ENCODE results near the gene EPHB3. TPM values are rescaled to one million over a fixed set of nuclear protein-coding genes. Genes with fewer than 3 reads are reported as not detected.

The EPHB3 gene
- total and polyA plus RNA-seq, 7 donors: 0.08 to 1.6 (median 0.63) TPM

GRCh38 chr3:184608209-184608608 lies 46.6 kb downstream of the EPHB3 start:
- intact Hi-C loops (cut with DNase I): no loop called here
- Histone ChIP-seq H3K27me3 (ENCODE audit: insufficient read depth in 3 of 3, low read length in 2 of 3) (peaks cover 0 to 28% (median 19%) of the 10 kb centered on the region in 3 donors), H3K27ac (no peak overlapping the region), H3K36me3 (ENCODE audit: insufficient read depth in 1 of 2, low read depth in 1 of 2) (no peaks in the 10 kb centered on the region), H3K4me1 (peaks cover 16% of the 10 kb centered on the region), H3K9me3 (no peaks in the 10 kb centered on the region), H3K4me3 (no peak overlapping the region)
- TF ChIP-seq CTCF (IDR thresholded peaks at IDR 0.05): no peak
- no peak for ATAC-seq
- peak in 1 of 2 donors; percentile 12 for DNase-seq

- no peak overlapping the region for H3K4me3 ChIP-seq
- intact Hi-C loops (cut with DNase I): no loop called here
- no peak overlapping the region for H3K27ac ChIP-seq
- ATAC-seq (no peak), DNase-seq (no peak)
- H3K4me1 ChIP-seq: peaks cover 2% of the 10 kb centered on the region
- 78 to 81% (median 80%) methylated on average over 9 of the region's 9 CpGs for WGBS, 3 donors
- H3K9me3 ChIP-seq: no peaks in the 10 kb centered on the region
- H3K36me3 ChIP-seq (ENCODE audit: insufficient read depth in 1 of 2, low read depth in 1 of 2): no peaks in the 10 kb centered on the region
- no peak for TF ChIP-seq CTCF (IDR thresholded peaks at IDR 0.05)
- peaks cover 0 to 14% (median 13%) of the 10 kb centered on the region in 3 donors for H3K27me3 ChIP-seq (ENCODE audit: insufficient read depth in 3 of 3, low read length in 2 of 3)
Observed at GRCh38 chr3:184609476-184610244, 48.1 kb downstream of the EPHB3 start.

GRCh38 chr3:184610245-184610871 lies 48.8 kb downstream of the EPHB3 start:
- Histone ChIP-seq H3K9me3 (no peaks in the 10 kb centered on the region), H3K4me3 (no peak overlapping the region), H3K27me3 (ENCODE audit: insufficient read depth in 3 of 3, low read length in 2 of 3) (peaks cover 0 to 8% (median 8%) of the 10 kb centered on the region in 3 donors), H3K27ac (no peak overlapping the region), H3K4me1 (no peaks in the 10 kb centered on the region), H3K36me3 (ENCODE audit: insufficient read depth in 1 of 2, low read depth in 1 of 2) (no peaks in the 10 kb centered on the region)
- intact Hi-C loops (cut with DNase I): no loop called here
- WGBS, 3 donors: 82 to 90% (median 84%) methylated on average over 6 of the region's 6 CpGs
- DNase-seq (peak in 1 of 2 donors; percentile 26), ATAC-seq (no peak)
- TF ChIP-seq CTCF (IDR thresholded peaks at IDR 0.05): no peak

GRCh38 chr3:184611607-184612281 lies 50.2 kb downstream of the EPHB3 start:
- Histone ChIP-seq H3K9me3 (no peaks in the 10 kb centered on the region), H3K27ac (no peak overlapping the region), H3K4me1 (no peaks in the 10 kb centered on the region), H3K36me3 (ENCODE audit: insufficient read depth in 1 of 2, low read depth in 1 of 2) (no peaks in the 10 kb centered on the region), H3K27me3 (ENCODE audit: insufficient read depth in 3 of 3, low read length in 2 of 3) (peaks cover 0 to 5% (median 0%) of the 10 kb centered on the region in 3 donors), H3K4me3 (no peak overlapping the region)
- DNase-seq (no peak), ATAC-seq (no peak)
- no peak for TF ChIP-seq CTCF (IDR thresholded peaks at IDR 0.05)
- WGBS, 3 donors: 77 to 82% (median 79%) methylated on average over 8 of the region's 8 CpGs
- intact Hi-C loops (cut with DNase I): no loop called here
